GM06990 (cell line): ENCODE results near the gene PIK3R1.

ENCODE experiments used
- DNase-seq: peaks from one replicate; pipeline ENCODE4 v3.0.0-alpha.2; 2011; ENCODE audit not compliant: insufficient read length; ENCODE audit errors: extremely low read depth
- H3K27me3 ChIP-seq: replicated peaks from 2 replicates; pipeline ENCODE4 v1.6.0; 2011; ENCODE audit warnings: low read length; ENCODE audit not compliant: control insufficient read depth, insufficient read depth
- H3K36me3 ChIP-seq: 2 replicates; pipeline ENCODE4 v1.5.1; 2011; ENCODE audit warnings: low read length; ENCODE audit not compliant: control insufficient read depth, insufficient read depth
- H3K4me3 ChIP-seq: replicated peaks from 2 replicates; pipeline ENCODE4 v1.5.1; 2011; ENCODE audit warnings: low read depth, mild to moderate bottlenecking, control low read depth, low read length
- TF ChIP-seq, protein P1 (sequence below): IDR thresholded peaks from 2 replicates; pipeline ENCODE4 v1.5.1; 2011; ENCODE audit warnings: low read length, control low read depth, mild to moderate bottlenecking, inconsistent platforms; ENCODE audit not compliant: insufficient read depth, poor library complexity, severe bottlenecking

The PIK3R1 gene

DNA sequence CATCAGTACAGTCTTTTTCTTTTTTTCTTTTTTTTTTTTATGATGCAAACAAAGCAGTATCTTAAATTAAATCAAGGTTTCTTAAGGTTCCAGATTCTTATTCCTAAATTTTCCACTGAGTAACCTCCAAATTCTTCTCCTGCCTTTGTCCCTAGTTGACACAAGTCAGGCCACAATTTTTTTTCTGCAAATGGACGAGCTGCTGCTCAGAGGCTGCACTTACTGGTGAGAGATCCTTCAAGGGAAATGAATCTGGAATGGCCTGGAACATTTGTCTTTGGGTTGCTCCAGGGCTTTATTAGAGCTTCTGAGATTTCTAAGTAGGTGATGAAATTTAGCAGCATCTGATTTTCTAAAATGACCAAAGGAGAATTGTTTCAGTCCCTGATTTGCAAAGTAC lies 39.3 kb downstream of the PIK3R1 start:
- no peaks in the 10 kb centered on the region for H3K36me3 ChIP-seq
- no peaks in the 10 kb centered on the region for H3K27me3 ChIP-seq
- DNase-seq, result no peak
- TF ChIP-seq, protein P1, sequence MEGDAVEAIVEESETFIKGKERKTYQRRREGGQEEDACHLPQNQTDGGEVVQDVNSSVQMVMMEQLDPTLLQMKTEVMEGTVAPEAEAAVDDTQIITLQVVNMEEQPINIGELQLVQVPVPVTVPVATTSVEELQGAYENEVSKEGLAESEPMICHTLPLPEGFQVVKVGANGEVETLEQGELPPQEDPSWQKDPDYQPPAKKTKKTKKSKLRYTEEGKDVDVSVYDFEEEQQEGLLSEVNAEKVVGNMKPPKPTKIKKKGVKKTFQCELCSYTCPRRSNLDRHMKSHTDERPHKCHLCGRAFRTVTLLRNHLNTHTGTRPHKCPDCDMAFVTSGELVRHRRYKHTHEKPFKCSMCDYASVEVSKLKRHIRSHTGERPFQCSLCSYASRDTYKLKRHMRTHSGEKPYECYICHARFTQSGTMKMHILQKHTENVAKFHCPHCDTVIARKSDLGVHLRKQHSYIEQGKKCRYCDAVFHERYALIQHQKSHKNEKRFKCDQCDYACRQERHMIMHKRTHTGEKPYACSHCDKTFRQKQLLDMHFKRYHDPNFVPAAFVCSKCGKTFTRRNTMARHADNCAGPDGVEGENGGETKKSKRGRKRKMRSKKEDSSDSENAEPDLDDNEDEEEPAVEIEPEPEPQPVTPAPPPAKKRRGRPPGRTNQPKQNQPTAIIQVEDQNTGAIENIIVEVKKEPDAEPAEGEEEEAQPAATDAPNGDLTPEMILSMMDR, result no peak
- no peak overlapping the region for H3K4me3 ChIP-seq

DNA sequence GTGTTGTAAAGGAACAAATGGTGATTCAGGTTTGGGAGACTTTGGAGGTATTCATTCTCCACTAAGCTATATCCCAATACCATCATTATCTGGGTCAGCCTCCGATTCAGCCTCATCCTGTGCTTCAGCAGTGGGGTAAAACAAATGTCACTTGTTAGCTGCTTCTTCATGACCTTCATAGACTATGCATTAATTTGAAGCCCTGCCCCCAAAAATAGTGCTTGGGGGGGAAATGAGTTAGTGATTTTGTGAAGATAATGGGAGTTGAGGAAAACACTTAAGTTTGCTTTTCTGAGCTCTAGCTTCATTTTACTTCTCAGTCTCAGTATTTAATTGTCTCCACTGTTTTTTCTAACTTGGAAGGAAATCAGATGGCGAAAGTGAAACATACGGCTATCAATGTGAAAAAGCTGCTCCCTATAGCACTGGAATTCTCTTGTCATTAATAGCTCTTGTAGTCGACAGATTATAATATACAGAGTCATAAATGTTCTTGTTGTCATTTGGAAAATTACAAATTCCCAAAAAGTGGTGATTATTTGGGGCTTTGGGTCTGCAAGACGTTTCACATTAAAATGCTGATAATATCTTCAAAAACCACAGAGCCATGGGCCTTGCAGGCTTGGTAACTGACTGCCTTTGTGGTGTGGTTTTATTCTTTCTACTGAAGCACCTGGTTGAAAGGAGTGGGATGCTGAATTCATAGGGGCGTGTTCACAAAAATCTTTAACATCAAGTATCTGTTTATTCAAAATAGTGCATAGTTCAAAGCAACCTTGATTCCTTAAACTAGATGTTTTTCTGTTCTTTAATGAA lies 40.0 kb downstream of the PIK3R1 start:
- TF ChIP-seq, protein P1, result no peak
- Histone ChIP-seq H3K4me3 (no peak overlapping the region), H3K36me3 (no peaks in the 10 kb centered on the region), H3K27me3 (no peaks in the 10 kb centered on the region)
- no peak for DNase-seq

DNA sequence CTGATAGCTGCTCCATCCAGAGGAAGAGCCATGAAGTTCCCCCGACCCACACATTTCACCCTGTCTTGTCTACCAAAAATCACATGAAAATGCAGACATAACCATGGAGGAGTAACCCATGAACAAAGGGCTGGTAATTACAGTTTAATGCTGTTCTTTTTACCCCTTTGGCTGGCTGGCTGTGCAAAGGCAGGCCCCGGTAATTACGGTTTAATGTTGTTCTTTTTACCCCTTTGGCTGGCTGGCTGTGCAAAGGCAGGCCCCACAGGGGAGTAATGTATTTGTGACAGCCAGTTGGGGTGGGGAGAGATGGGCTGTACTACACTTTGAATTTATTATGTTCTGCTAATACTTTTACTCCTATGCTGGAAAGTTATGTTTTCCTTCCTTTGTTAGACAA lies 41.7 kb downstream of the PIK3R1 start:
- TF ChIP-seq, protein P1, result no peak
- H3K36me3 ChIP-seq, result no peaks in the 10 kb centered on the region
- DNase-seq, result no peak
- H3K4me3 ChIP-seq, result no peak overlapping the region
- H3K27me3 ChIP-seq, result no peaks in the 10 kb centered on the region

DNA sequence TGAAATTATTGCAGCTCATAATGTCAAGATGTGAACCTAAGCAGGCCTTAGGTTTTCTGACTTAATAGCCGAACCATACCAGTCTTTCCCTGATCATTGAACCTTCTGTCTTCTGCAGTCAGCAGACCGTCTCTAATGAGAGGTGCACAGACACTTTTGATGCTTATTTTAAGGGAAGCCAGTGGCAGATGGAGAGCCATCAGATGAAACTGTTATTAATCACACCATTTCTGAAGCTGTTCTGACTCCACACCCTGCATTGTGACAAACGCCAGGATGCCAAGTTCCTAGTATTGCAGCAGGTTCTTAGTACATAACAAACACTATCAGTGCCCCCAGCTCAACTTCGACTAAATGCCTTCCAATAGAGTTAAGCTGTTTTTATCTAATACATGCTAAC lies 43.0 kb downstream of the PIK3R1 start:
- TF ChIP-seq, protein P1, result no peak
- no peak for DNase-seq
- Histone ChIP-seq H3K36me3 (no peaks in the 10 kb centered on the region), H3K27me3 (no peaks in the 10 kb centered on the region), H3K4me3 (no peak overlapping the region)

DNA sequence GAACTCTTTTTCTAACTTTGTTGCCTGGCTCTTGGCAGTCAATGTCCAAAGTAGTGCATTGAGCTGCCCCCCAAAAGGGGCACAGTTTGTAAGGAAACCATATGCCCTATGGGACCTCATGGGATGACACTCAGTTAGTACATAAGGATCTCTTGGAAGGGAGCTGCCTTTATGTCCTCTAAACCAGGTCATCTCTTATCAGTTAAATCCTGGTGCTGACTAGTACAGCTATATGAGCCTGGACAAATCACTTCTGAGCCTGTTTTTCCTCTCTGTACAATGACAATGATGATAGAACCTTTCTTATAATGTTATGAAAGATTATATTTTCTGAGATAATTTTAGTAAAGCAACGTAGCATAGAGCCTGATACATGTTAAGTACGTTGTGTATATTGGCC lies 44.1 kb downstream of the PIK3R1 start:
- H3K27me3 ChIP-seq, result no peaks in the 10 kb centered on the region
- DNase-seq, result no peak
- TF ChIP-seq, protein P1, result no peak
- H3K36me3 ChIP-seq, result no peaks in the 10 kb centered on the region
- no peak overlapping the region for H3K4me3 ChIP-seq

DNA sequence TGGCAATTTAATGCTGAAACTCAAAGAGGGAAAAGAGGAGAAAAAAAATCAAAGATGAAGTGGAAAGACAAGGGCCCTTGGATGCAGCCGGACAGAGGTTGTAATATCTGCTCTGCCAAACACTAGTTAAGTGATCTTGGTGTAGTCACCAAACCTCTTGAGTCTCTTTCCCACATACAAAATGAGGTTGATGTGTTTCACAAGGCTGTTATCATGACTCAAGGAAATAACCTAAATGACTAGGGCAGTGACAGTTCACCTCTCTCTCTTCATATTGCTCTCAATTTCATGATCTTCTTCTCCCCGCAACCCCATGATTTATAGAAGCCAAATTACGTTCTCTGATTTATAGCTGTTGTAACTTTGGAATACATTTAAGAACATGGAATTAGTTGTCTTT lies 44.9 kb downstream of the PIK3R1 start:
- no peak overlapping the region for H3K4me3 ChIP-seq
- H3K27me3 ChIP-seq, result no peaks in the 10 kb centered on the region
- H3K36me3 ChIP-seq, result no peaks in the 10 kb centered on the region
- TF ChIP-seq, protein P1, result no peak
- no peak for DNase-seq
